ENCODE results near the gene LMCD1. TPM values are rescaled to one million over a fixed set of nuclear protein-coding genes. Genes with fewer than 3 reads are reported as not detected.

The LMCD1 gene
- total RNA-seq, 1 experiment from 2014 or later: 23.9 TPM

GRCh38 chr3:8607234-8608040 lies 105.8 kb downstream of the LMCD1 start:
- intact Hi-C loops (cut with micrococcal nuclease; ENCODE audit: unreplicated experiment): loop anchor here (1.0 to 10.0 kb wide), 6 partner anchors 107 to 493 kb away; no protein-coding TSS in a partner anchor
- H3K9me3 ChIP-seq: no peaks in the 10 kb centered on the region
- H3K27ac Mint-ChIP-seq (ENCODE audit: unreplicated experiment): no peak overlapping the region
- DNase-seq: peak; percentile 69 to 73
- no peaks in the 10 kb centered on the region for H3K9me3 Mint-ChIP-seq (ENCODE audit: unreplicated experiment)
- POLR2A ChIA-PET: no interaction called here
- TF ChIP-seq CTCF (IDR thresholded peaks at IDR 0.05; ENCODE audit: insufficient read depth in 1 of 2, low read depth in 1 of 2, low read length in 1 of 2, severe bottlenecking in 1 of 2, unreplicated experiment in 1 of 2): peak; percentile 52 to 69
- no peaks in the 10 kb centered on the region for H3K27me3 Mint-ChIP-seq (ENCODE audit: insufficient read depth, unreplicated experiment)
- no peaks in the 10 kb centered on the region for H3K27me3 ChIP-seq (replicated peaks; ENCODE audit: control insufficient read depth, insufficient read depth, low read length)
- CTCF ChIA-PET: interaction anchor here (1.0 to 1.8 kb wide), 4 partner anchors 106 to 283 kb away, joined by 5 to 7 read pairs (median 5); partner anchors contain the start of gene LMCD1
- no peaks in the 10 kb centered on the region for H3K4me1 Mint-ChIP-seq (ENCODE audit: low read depth, unreplicated experiment)
- no peaks in the 10 kb centered on the region for H3K36me3 ChIP-seq (ENCODE audit: control insufficient read depth, insufficient read depth, low read length)
- no peak overlapping the region for H3K4me3 ChIP-seq (ENCODE audit: low read depth, low read length)
- H3K4me3 Mint-ChIP-seq (ENCODE audit: unreplicated experiment): no peak overlapping the region
- no TSS peak for BruUV-seq (replicated peaks)
- H3K36me3 Mint-ChIP-seq (ENCODE audit: insufficient read depth, unreplicated experiment): no peaks in the 10 kb centered on the region
- H3K4me1 ChIP-seq: peaks cover 12% of the 10 kb centered on the region; the same call in 1 of the 2 replicates

GRCh38 chr3:8608041-8608790 lies 106.6 kb downstream of the LMCD1 start:
- Mint-ChIP-seq H3K27me3 (ENCODE audit: insufficient read depth, unreplicated experiment) (no peaks in the 10 kb centered on the region), H3K4me1 (ENCODE audit: low read depth, unreplicated experiment) (no peaks in the 10 kb centered on the region), H3K4me3 (ENCODE audit: unreplicated experiment) (no peak overlapping the region), H3K27ac (ENCODE audit: unreplicated experiment) (no peak overlapping the region), H3K36me3 (ENCODE audit: insufficient read depth, unreplicated experiment) (no peaks in the 10 kb centered on the region), H3K9me3 (ENCODE audit: unreplicated experiment) (no peaks in the 10 kb centered on the region)
- H3K27me3 ChIP-seq (replicated peaks; ENCODE audit: control insufficient read depth, insufficient read depth, low read length): no peaks in the 10 kb centered on the region
- H3K36me3 ChIP-seq (ENCODE audit: control insufficient read depth, insufficient read depth, low read length): no peaks in the 10 kb centered on the region
- H3K9me3 ChIP-seq: no peaks in the 10 kb centered on the region
- no peak for DNase-seq
- no peak overlapping the region for H3K4me3 ChIP-seq (ENCODE audit: low read depth, low read length)
- intact Hi-C loops (cut with micrococcal nuclease; ENCODE audit: unreplicated experiment): loop anchor here (10.0 kb wide), 1 partner anchor 493 kb away; no protein-coding TSS in a partner anchor
- BruUV-seq (replicated peaks): no TSS peak
- H3K4me1 ChIP-seq: peaks cover 12% of the 10 kb centered on the region; the same call in 1 of the 2 replicates
- TF ChIP-seq CTCF (IDR thresholded peaks at IDR 0.05; ENCODE audit: insufficient read depth in 1 of 2, low read depth in 1 of 2, low read length in 1 of 2, severe bottlenecking in 1 of 2, unreplicated experiment in 1 of 2): no peak
- POLR2A ChIA-PET: no interaction called here
- CTCF ChIA-PET: interaction anchor here (1.0 to 1.8 kb wide), 4 partner anchors 107 to 284 kb away, joined by 5 to 7 read pairs (median 5); partner anchors contain the start of gene LMCD1

GRCh38 chr3:8608791-8609467 lies 107.3 kb downstream of the LMCD1 start:
- Histone ChIP-seq H3K4me3 (ENCODE audit: low read depth, low read length) (no peak overlapping the region), H3K9me3 (no peaks in the 10 kb centered on the region), H3K4me1 (peaks cover 12% of the 10 kb centered on the region; the same call in 1 of the 2 replicates), H3K27me3 (replicated peaks; ENCODE audit: control insufficient read depth, insufficient read depth, low read length) (no peaks in the 10 kb centered on the region), H3K36me3 (ENCODE audit: control insufficient read depth, insufficient read depth, low read length) (no peaks in the 10 kb centered on the region)
- no peak for DNase-seq
- Mint-ChIP-seq H3K36me3 (ENCODE audit: insufficient read depth, unreplicated experiment) (no peaks in the 10 kb centered on the region), H3K4me3 (ENCODE audit: unreplicated experiment) (no peak overlapping the region), H3K9me3 (ENCODE audit: unreplicated experiment) (no peaks in the 10 kb centered on the region), H3K4me1 (ENCODE audit: low read depth, unreplicated experiment) (no peaks in the 10 kb centered on the region), H3K27ac (ENCODE audit: unreplicated experiment) (no peak overlapping the region), H3K27me3 (ENCODE audit: insufficient read depth, unreplicated experiment) (no peaks in the 10 kb centered on the region)
- ChIA-PET CTCF (no interaction called here), POLR2A (no interaction called here)
- intact Hi-C loops (cut with micrococcal nuclease; ENCODE audit: unreplicated experiment): loop anchor here (10.0 kb wide), 1 partner anchor 494 kb away; no protein-coding TSS in a partner anchor
- BruUV-seq (replicated peaks): no TSS peak
- TF ChIP-seq CTCF (IDR thresholded peaks at IDR 0.05; ENCODE audit: insufficient read depth in 1 of 2, low read depth in 1 of 2, low read length in 1 of 2, severe bottlenecking in 1 of 2, unreplicated experiment in 1 of 2): no peak
